Loucy (cell line): ENCODE data around the gene WWOX.

ENCODE experiments used
- H2AFZ ChIP-seq: fragments of 200-600 bp; sonication (generic); 2 replicates; pipeline ENCODE4 v1.6.0; 2016; ENCODE audit warnings: antibody characterized with exemption, mild to moderate bottlenecking, low read length, moderate library complexity
- H3F3A ChIP-seq: fragments of 200-600 bp; 2 replicates; pipeline ENCODE4 v1.6.0; 2016; ENCODE audit warnings: antibody characterized with exemption, low read depth, mild to moderate bottlenecking
- H3K27me3 ChIP-seq: fragments of 200-600 bp; sonication (generic); 2 replicates; pipeline ENCODE4 v1.6.1; 2014; ENCODE audit warnings: low read length, mild to moderate bottlenecking; ENCODE audit not compliant: insufficient read depth, poor library complexity, severe bottlenecking
- H3K36me3 ChIP-seq: fragments of 200-600 bp; sonication (generic); 2 replicates; pipeline ENCODE4 v1.6.1; 2016; ENCODE audit warnings: low read length; ENCODE audit not compliant: insufficient read depth
- H3K4me1 ChIP-seq: fragments of 200-600 bp; sonication (generic); 2 replicates; pipeline ENCODE4 v1.5.1; 2014; ENCODE audit warnings: low read length, mild to moderate bottlenecking; ENCODE audit not compliant: insufficient read depth, poor library complexity, severe bottlenecking
- H3K4me2 ChIP-seq: fragments of 200-600 bp; sonication (generic); 2 replicates; pipeline ENCODE4 v1.6.0; 2014; ENCODE audit warnings: antibody characterized with exemption, low read length, low read depth, mild to moderate bottlenecking; ENCODE audit not compliant: poor library complexity, severe bottlenecking
- H3K4me3 ChIP-seq: fragments of 200-600 bp; sonication (generic); 2 replicates; pipeline ENCODE4 v1.5.1; 2014; ENCODE audit warnings: low read length, mild to moderate bottlenecking, mixed read lengths; ENCODE audit not compliant: poor library complexity, severe bottlenecking
- H3K79me2 ChIP-seq: fragments of 200-600 bp; sonication (generic); 2 replicates; pipeline ENCODE4 v1.6.1; 2014; ENCODE audit warnings: low read length; ENCODE audit not compliant: insufficient read depth
- H3K9ac ChIP-seq: fragments of 200-600 bp; sonication (generic); 2 replicates; pipeline ENCODE4 v1.6.0; 2014; ENCODE audit warnings: mild to moderate bottlenecking, low read depth, low read length, moderate library complexity; ENCODE audit not compliant: poor library complexity, severe bottlenecking
- H3K9me2 ChIP-seq: fragments of 200-600 bp; sonication (generic); replicated peaks from 2 replicates; pipeline ENCODE4 v1.6.1; 2016; ENCODE audit warnings: low read depth, low read length, mixed read lengths
- H3K9me3 ChIP-seq: fragments of 200-600 bp; sonication (generic); 2 replicates; pipeline ENCODE4 v1.6.1; 2014; ENCODE audit warnings: mild to moderate bottlenecking, antibody characterized with exemption, low read length, low read depth; ENCODE audit not compliant: insufficient read depth
- H4K20me1 ChIP-seq: fragments of 200-600 bp; sonication (generic); 2 replicates; pipeline ENCODE4 v1.6.0; 2014; ENCODE audit warnings: antibody characterized with exemption, low read length, mild to moderate bottlenecking; ENCODE audit not compliant: insufficient read depth, poor library complexity, severe bottlenecking
- CTCF ChIP-seq: fragments of 200-600 bp; sonication (generic); conservative IDR thresholded peaks from 2 replicates; pipeline ENCODE4 v1.5.1; 2014; ENCODE audit warnings: mild to moderate bottlenecking, antibody characterized with exemption, low read length
- EZH2phosphoT487 ChIP-seq: fragments of 200-600 bp; IDR thresholded peaks from 2 replicates; pipeline ENCODE4 v1.6.1; 2018; ENCODE audit warnings: antibody characterized with exemption, mild to moderate bottlenecking, moderate library complexity, borderline replicate concordance

Gene WWOX

GRCh38 chr16:78628461-78629045, 529.1 kb downstream of the WWOX start:
- Histone ChIP-seq H2AFZ (no peak overlapping the region), H3K4me3 (no peak overlapping the region), H3K9me3 (peaks cover 9% of the 10 kb centered on the region), H3K4me2 (no peak overlapping the region), H4K20me1 (no peaks in the 10 kb centered on the region), H3K27me3 (no peaks in the 10 kb centered on the region), H3K9me2 (no peaks in the 10 kb centered on the region), H3K79me2 (no peaks in the 10 kb centered on the region), H3K36me3 (no peaks in the 10 kb centered on the region), H3F3A (no peaks in the 10 kb centered on the region), H3K4me1 (no peaks in the 10 kb centered on the region), H3K9ac (no peak overlapping the region)
- no peak for TF ChIP-seq CTCF

- Histone ChIP-seq H3K4me1 (no peaks in the 10 kb centered on the region), H3K4me3 (no peak overlapping the region), H3K9me3 (peaks cover 9% of the 10 kb centered on the region), H3K79me2 (no peaks in the 10 kb centered on the region), H3K4me2 (no peak overlapping the region), H3K36me3 (no peaks in the 10 kb centered on the region), H3K27me3 (no peaks in the 10 kb centered on the region), H3K9me2 (no peaks in the 10 kb centered on the region), H3K9ac (no peak overlapping the region), H2AFZ (no peak overlapping the region), H3F3A (no peaks in the 10 kb centered on the region), H4K20me1 (no peaks in the 10 kb centered on the region)
- no peak for TF ChIP-seq EZH2phosphoT487
- TF ChIP-seq CTCF: no peak
Measured at GRCh38 chr16:78629173-78629572, 529.7 kb downstream of the WWOX start.

DNA sequence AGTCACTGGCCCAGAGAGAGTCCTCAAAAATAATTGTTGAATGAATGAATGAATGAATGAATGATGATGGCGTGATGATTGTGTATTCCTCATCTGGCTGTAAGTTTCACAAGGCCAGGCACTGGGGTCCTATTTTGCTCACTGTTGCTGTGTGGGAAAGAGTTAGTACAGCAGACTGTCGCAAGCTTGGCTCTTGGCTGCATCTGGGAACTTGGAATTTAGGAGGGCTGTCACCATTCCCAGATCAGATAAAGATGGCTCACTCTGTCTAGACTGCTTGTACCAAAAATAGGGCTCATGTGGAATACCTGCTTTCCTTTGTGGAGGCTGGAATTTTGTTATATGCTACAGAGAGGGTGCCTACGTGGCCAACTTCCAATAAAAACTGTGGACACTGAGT, 530.6 kb downstream of the WWOX start:
- Histone ChIP-seq H3K9me3 (peaks cover 9% of the 10 kb centered on the region), H3K4me3 (no peak overlapping the region), H3K27me3 (no peaks in the 10 kb centered on the region), H2AFZ (no peak overlapping the region), H3K9me2 (no peaks in the 10 kb centered on the region), H3K79me2 (no peaks in the 10 kb centered on the region), H3K4me1 (no peaks in the 10 kb centered on the region), H3K9ac (no peak overlapping the region), H3K36me3 (no peaks in the 10 kb centered on the region), H4K20me1 (no peaks in the 10 kb centered on the region), H3K4me2 (no peak overlapping the region), H3F3A (no peaks in the 10 kb centered on the region)
- TF ChIP-seq CTCF (no peak), EZH2phosphoT487 (no peak)
